RWPE2 (cell line): Measurements from ENCODE around the gene EPHA7.

Source experiments
- ATAC-seq: fragments of 200-7000 bp; cut with Tn5 transposase; 3 replicates; pipeline ENCODE4 v1.9.1; 2021; ENCODE audit warnings: low read depth
- DNase-seq: peaks from one replicate; pipeline ENCODE4 v3.0.0-alpha.2; 2020; ENCODE audit warnings: low spot score
- H3K27ac ChIP-seq: fragments of 450-650 bp; 2 replicates; pipeline ENCODE4 v1.5.1; 2017; ENCODE audit warnings: mild to moderate bottlenecking; ENCODE audit not compliant: poor library complexity, severe bottlenecking
- H3K27me3 ChIP-seq: fragments of 250-450 bp; sonication (Bioruptor Pico); 2 replicates; pipeline ENCODE4 v1.5.1; 2021; ENCODE audit warnings: mild to moderate bottlenecking, moderate library complexity; ENCODE audit not compliant: insufficient read depth, poor library complexity, severe bottlenecking
- H3K36me3 ChIP-seq: fragments of 250-450 bp; sonication (Bioruptor Pico); 2 replicates; pipeline ENCODE4 v1.5.1; 2020; ENCODE audit warnings: low read depth, mild to moderate bottlenecking, moderate library complexity
- H3K4me1 ChIP-seq: fragments of 250-450 bp; sonication (Bioruptor Pico); 2 replicates; pipeline ENCODE4 v1.5.1; 2021; ENCODE audit warnings: mild to moderate bottlenecking, moderate library complexity; ENCODE audit not compliant: insufficient read depth, poor library complexity, severe bottlenecking
- H3K4me3 ChIP-seq: fragments of 250-450 bp; sonication (Bioruptor Pico); 2 replicates; pipeline ENCODE4 v1.5.1; 2021; ENCODE audit warnings: mild to moderate bottlenecking, moderate library complexity; ENCODE audit not compliant: severe bottlenecking
- H3K9me3 ChIP-seq: fragments of 250-450 bp; sonication (Bioruptor Pico); 2 replicates; pipeline ENCODE4 v1.5.1; 2021; ENCODE audit warnings: mild to moderate bottlenecking, moderate library complexity; ENCODE audit not compliant: severe bottlenecking
- TF ChIP-seq, protein P1 (sequence below): fragments of 450-650 bp; IDR thresholded peaks from one replicate; pipeline ENCODE4 v1.5.1; 2017; ENCODE audit warnings: mild to moderate bottlenecking, moderate library complexity; ENCODE audit not compliant: poor library complexity, severe bottlenecking

The EPHA7 gene

DNA sequence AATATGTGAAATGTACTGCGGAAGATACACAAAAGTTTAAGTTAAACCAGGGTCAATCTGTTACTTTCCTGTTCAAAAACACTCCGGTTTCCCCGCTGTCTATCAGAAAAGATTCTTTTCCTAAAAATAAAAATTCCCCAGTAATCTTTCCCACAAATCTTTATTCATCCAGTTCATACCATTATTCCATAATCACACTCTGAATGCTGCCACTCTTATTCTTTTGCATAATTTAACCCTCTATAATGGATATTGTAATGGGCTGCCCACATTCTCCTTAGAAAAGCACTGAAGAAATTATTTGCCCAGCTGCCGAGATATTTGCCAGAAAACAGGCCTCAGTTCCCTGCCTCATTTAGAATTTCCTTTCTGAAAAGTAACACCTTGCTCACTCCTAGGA, 68.6 kb downstream of the EPHA7 start:
- no peaks in the 10 kb centered on the region for H3K4me1 ChIP-seq
- H3K9me3 ChIP-seq = no peaks in the 10 kb centered on the region
- no peak for ATAC-seq
- no peak for DNase-seq
- no peak overlapping the region for H3K27ac ChIP-seq
- H3K36me3 ChIP-seq = no peaks in the 10 kb centered on the region
- TF ChIP-seq, protein P1, sequence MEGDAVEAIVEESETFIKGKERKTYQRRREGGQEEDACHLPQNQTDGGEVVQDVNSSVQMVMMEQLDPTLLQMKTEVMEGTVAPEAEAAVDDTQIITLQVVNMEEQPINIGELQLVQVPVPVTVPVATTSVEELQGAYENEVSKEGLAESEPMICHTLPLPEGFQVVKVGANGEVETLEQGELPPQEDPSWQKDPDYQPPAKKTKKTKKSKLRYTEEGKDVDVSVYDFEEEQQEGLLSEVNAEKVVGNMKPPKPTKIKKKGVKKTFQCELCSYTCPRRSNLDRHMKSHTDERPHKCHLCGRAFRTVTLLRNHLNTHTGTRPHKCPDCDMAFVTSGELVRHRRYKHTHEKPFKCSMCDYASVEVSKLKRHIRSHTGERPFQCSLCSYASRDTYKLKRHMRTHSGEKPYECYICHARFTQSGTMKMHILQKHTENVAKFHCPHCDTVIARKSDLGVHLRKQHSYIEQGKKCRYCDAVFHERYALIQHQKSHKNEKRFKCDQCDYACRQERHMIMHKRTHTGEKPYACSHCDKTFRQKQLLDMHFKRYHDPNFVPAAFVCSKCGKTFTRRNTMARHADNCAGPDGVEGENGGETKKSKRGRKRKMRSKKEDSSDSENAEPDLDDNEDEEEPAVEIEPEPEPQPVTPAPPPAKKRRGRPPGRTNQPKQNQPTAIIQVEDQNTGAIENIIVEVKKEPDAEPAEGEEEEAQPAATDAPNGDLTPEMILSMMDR = no peak
- H3K4me3 ChIP-seq = no peak overlapping the region
- no peaks in the 10 kb centered on the region for H3K27me3 ChIP-seq

- DNase-seq (no peak), ATAC-seq (no peak)
- Histone ChIP-seq H3K9me3 (no peaks in the 10 kb centered on the region), H3K27ac (no peak overlapping the region), H3K4me1 (no peaks in the 10 kb centered on the region), H3K4me3 (no peak overlapping the region), H3K27me3 (no peaks in the 10 kb centered on the region), H3K36me3 (no peaks in the 10 kb centered on the region)
- TF ChIP-seq, protein P1 = no peak
Observed at GRCh38 chr6:93344333-93344835, 75.0 kb downstream of the EPHA7 start.

DNA sequence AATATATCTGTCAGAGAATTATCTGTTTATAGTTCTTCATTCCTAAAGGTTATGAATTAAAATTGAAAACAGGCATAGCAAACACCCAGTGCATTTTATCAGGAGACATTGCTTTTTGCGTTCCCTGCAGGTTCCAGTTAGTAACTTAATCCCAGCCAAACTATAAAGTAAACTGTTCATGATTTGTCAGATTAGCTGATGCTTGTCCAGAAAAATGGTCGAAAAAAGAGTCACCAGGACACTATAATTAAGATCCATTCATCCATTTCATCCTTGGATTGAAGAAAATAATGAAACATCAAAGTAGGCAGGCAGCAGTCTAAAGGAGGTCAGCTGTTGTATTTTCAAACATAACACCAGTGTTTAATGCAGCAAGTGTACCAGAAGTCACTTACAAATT, 75.9 kb downstream of the EPHA7 start:
- Histone ChIP-seq H3K27ac (no peak overlapping the region), H3K27me3 (no peaks in the 10 kb centered on the region), H3K4me3 (no peak overlapping the region), H3K4me1 (no peaks in the 10 kb centered on the region), H3K9me3 (no peaks in the 10 kb centered on the region), H3K36me3 (no peaks in the 10 kb centered on the region)
- DNase-seq (no peak), ATAC-seq (no peak)
- TF ChIP-seq, protein P1 = no peak

GRCh38 chr6:93341900-93342613, 77.3 kb downstream of the EPHA7 start:
- no peaks in the 10 kb centered on the region for H3K4me1 ChIP-seq
- H3K27ac ChIP-seq = no peak overlapping the region
- DNase-seq (no peak), ATAC-seq (no peak)
- no peaks in the 10 kb centered on the region for H3K9me3 ChIP-seq
- H3K27me3 ChIP-seq = no peaks in the 10 kb centered on the region
- TF ChIP-seq, protein P1 = no peak
- no peaks in the 10 kb centered on the region for H3K36me3 ChIP-seq
- H3K4me3 ChIP-seq = no peak overlapping the region

DNA sequence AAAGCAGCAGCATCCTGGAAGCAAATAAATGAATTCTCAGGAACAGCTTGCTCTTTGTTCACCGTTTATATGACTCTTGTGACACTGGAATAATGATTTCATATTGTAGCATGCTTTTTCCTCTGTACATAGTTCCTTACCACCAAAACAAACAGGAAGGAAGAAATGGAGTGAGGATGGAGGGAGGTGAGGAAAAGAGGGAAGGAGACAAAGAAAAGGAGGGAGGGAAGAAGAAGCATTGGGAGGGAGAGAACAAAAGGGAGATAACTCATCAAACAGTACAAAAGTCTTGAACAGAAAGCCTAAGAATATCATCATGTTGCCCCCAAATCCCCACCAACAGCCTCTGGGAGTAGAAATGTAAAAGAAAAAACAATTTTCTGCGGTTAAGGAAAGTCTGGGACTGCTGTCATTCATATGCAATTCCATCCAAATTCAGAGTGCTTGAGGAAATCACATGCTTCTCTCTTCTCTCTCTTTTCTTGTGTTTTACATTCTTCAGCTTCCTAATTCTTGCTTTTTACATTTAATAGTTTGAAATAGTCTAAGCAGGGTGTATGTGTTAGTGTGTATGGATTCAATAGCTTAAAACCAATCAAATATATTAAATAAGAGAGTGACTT, 81.5 kb downstream of the EPHA7 start:
- TF ChIP-seq, protein P1 = no peak
- Histone ChIP-seq H3K36me3 (no peaks in the 10 kb centered on the region), H3K27ac (no peak overlapping the region), H3K4me3 (no peak overlapping the region), H3K27me3 (no peaks in the 10 kb centered on the region), H3K4me1 (no peaks in the 10 kb centered on the region), H3K9me3 (no peaks in the 10 kb centered on the region)
- DNase-seq (no peak), ATAC-seq (no peak)
